Body of pancreas (tissue), 4 donors: ENCODE results near the gene TYW1. TPM values are rescaled to one million over a fixed set of nuclear protein-coding genes. Genes with fewer than 3 reads are reported as not detected.

ENCODE experiments used
- ATAC-seq: fragments of 150-250 bp; one replicate; pipeline ENCODE4 v1.9.1; 2016
- DNase-seq, 4 donors: peaks; one replicate each; pipeline ENCODE4 v3.0.0-alpha.2; 2019
- H3K27ac ChIP-seq, 4 donors: fragments of 200-600 bp; sonication (generic); 1 replicate in 3 of 4; 2 replicates in 1 of 4; pipeline versions ENCODE4 v1.5.1 to v1.6.1; 2016 to 2019; ENCODE audit warnings: mild to moderate bottlenecking in 1 of 4, mixed read lengths in 1 of 4, moderate library complexity in 1 of 4
- H3K27me3 ChIP-seq, 2 donors: fragments of 200-600 bp; sonication (generic); one replicate each; pipeline ENCODE4 v1.6.0; 2016; ENCODE audit warnings: mild to moderate bottlenecking in 1 of 2
- H3K36me3 ChIP-seq, 2 donors: fragments of 200-600 bp; sonication (generic); replicated peaks in 1 of 2; 2 replicates each; pipeline ENCODE4 v1.5.1; 2016; ENCODE audit warnings: low read depth in 2 of 2; ENCODE audit not compliant: insufficient read depth in 1 of 2
- H3K4me1 ChIP-seq: fragments of 200-600 bp; sonication (generic); one replicate; pipeline ENCODE4 v1.6.0; 2016
- H3K4me3 ChIP-seq, 2 donors: fragments of 200-600 bp; sonication (generic); 1 replicate in 1 of 2; 2 replicates in 1 of 2; pipeline ENCODE4 v1.5.1; 2016 to 2019
- H3K9me3 ChIP-seq, 3 donors: fragments of 200-600 bp; sonication (generic); 1 replicate in 2 of 3; 2 replicates in 1 of 3; pipeline ENCODE4 v1.5.1; 2016
- POLR2A ChIP-seq, 3 donors: fragments of 450-650 bp; IDR thresholded peaks; one replicate each; pipeline ENCODE4 v1.6.1; 2016; ENCODE audit warnings: antibody characterized with exemption in 3 of 3, mild to moderate bottlenecking in 2 of 3
- WGBS, 2 donors: methylation state at CpG; one replicate each; pipeline ENCODE4 v1.1.5; 2017; 5-methylcytosine and 5-hydroxymethylcytosine counted together
- intact Hi-C: fragments of 100-400 bp; cut with DNase I; formaldehyde crosslinking; loops from one replicate; pipeline ENCODE4 v1.15.1; 2023
- total RNA-seq, 2 donors: library from RNA; depleted of rRNA; stranded (reverse); fragments of >200 nt; gene quantifications; one replicate each; pipeline ENCODE4 v1.1.0, GENCODE V29; 2016
- TF ChIP-seq, protein P1 (sequence below), 7 experiments: fragments of 450-650 bp in 4 of 7; fragments of 200-600 bp in 3 of 7; sonication (generic) in 3 of 7; IDR thresholded peaks; one replicate each; pipeline ENCODE4 v1.5.1; 2016 to 2019; ENCODE audit warnings: antibody characterized with exemption in 7 of 7

Gene TYW1
- total RNA-seq, 2 donors from 2014 or later = 7.6 to 15.6 TPM

DNA sequence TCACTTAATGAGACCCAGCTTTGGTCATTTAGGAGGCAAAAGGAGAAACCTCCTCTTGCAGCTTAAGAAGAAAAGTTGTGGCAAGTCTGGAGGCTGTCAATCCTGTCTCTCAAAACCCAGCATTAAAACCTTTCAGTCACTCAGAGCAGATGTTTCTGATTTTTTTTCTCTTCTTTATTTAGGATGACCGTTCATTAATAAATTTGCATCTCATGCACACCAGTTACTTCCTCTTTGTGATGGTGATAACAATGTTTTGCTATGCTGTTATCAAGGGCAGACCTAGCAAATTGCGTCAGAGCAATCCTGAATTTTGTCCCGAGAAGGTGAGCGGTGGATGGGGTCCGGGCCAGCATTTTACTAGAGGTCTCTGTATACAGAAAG, 43.6 kb upstream of the TYW1 start:
- DNase-seq (no peak), ATAC-seq (no peak)
- intact Hi-C loops = no loop called here
- H3K9me3 ChIP-seq = no peaks in the 10 kb centered on the region
- TF ChIP-seq POLR2A (IDR thresholded peaks at IDR 0.05) = no peak
- TF ChIP-seq, protein P1, sequence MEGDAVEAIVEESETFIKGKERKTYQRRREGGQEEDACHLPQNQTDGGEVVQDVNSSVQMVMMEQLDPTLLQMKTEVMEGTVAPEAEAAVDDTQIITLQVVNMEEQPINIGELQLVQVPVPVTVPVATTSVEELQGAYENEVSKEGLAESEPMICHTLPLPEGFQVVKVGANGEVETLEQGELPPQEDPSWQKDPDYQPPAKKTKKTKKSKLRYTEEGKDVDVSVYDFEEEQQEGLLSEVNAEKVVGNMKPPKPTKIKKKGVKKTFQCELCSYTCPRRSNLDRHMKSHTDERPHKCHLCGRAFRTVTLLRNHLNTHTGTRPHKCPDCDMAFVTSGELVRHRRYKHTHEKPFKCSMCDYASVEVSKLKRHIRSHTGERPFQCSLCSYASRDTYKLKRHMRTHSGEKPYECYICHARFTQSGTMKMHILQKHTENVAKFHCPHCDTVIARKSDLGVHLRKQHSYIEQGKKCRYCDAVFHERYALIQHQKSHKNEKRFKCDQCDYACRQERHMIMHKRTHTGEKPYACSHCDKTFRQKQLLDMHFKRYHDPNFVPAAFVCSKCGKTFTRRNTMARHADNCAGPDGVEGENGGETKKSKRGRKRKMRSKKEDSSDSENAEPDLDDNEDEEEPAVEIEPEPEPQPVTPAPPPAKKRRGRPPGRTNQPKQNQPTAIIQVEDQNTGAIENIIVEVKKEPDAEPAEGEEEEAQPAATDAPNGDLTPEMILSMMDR (IDR thresholded peaks at IDR 0.05) = no peak
- H3K27ac ChIP-seq = no peak overlapping the region
- no peak overlapping the region for H3K4me3 ChIP-seq
- no peaks in the 10 kb centered on the region for H3K27me3 ChIP-seq
- H3K4me1 ChIP-seq = no peaks in the 10 kb centered on the region
- H3K36me3 ChIP-seq = peaks cover 22 to 47% of the 10 kb centered on the region in 2 donors
- 63 to 77% methylated on average over 5 of the region's 5 CpGs for WGBS, 2 donors

- intact Hi-C loops = no loop called here
- no peaks in the 10 kb centered on the region for H3K9me3 ChIP-seq
- no peaks in the 10 kb centered on the region for H3K4me1 ChIP-seq
- no peak overlapping the region for H3K4me3 ChIP-seq
- no peaks in the 10 kb centered on the region for H3K27me3 ChIP-seq
- DNase-seq (no peak), ATAC-seq (no peak)
- H3K36me3 ChIP-seq = peaks cover 6 to 21% of the 10 kb centered on the region in 2 donors
- 78 to 82% methylated on average over 13 of the region's 13 CpGs for WGBS, 2 donors
- no peak overlapping the region for H3K27ac ChIP-seq
- no peak for TF ChIP-seq POLR2A (IDR thresholded peaks at IDR 0.05)
- TF ChIP-seq, protein P1 (IDR thresholded peaks at IDR 0.05) = no peak
Observed at GRCh38 chr7:66957595-66958290, 38.9 kb upstream of the TYW1 start.

- no peak overlapping the region for H3K4me3 ChIP-seq
- WGBS, 2 donors = 83 to 84% methylated on average over 16 to 17 of the region's 17 CpGs
- peaks cover 6 to 15% of the 10 kb centered on the region in 2 donors for H3K36me3 ChIP-seq
- no peak for TF ChIP-seq POLR2A (IDR thresholded peaks at IDR 0.05)
- TF ChIP-seq, protein P1 (IDR thresholded peaks at IDR 0.05) = no peak
- H3K27me3 ChIP-seq = no peaks in the 10 kb centered on the region
- no peak overlapping the region for H3K27ac ChIP-seq
- H3K4me1 ChIP-seq = no peaks in the 10 kb centered on the region
- intact Hi-C loops = no loop called here
- no peaks in the 10 kb centered on the region for H3K9me3 ChIP-seq
- DNase-seq (peak in 1 of 4 donors; percentile 3), ATAC-seq (no peak)
Observed at GRCh38 chr7:66958538-66959350, 37.9 kb upstream of the TYW1 start.

- H3K9me3 ChIP-seq = no peaks in the 10 kb centered on the region
- no peak overlapping the region for H3K27ac ChIP-seq
- DNase-seq (no peak), ATAC-seq (no peak)
- H3K27me3 ChIP-seq = no peaks in the 10 kb centered on the region
- TF ChIP-seq, protein P1 (IDR thresholded peaks at IDR 0.05) = no peak
- TF ChIP-seq POLR2A (IDR thresholded peaks at IDR 0.05) = no peak
- WGBS, 2 donors = 90 to 94% methylated on average over 4 of the region's 4 CpGs
- H3K4me1 ChIP-seq = no peaks in the 10 kb centered on the region
- peaks cover 2 to 6% of the 10 kb centered on the region in 2 donors for H3K36me3 ChIP-seq
- H3K4me3 ChIP-seq = no peak overlapping the region
- intact Hi-C loops = no loop called here
Observed at GRCh38 chr7:66960192-66960591, 36.4 kb upstream of the TYW1 start.
